NCI-H510A (cell line): ENCODE data around the gene PLPP3.

Source experiments
- DNase-seq: peaks from one replicate; lab custom pipeline; 2025; lab: John Stamatoyannopoulos, UW

The PLPP3 gene

DNA sequence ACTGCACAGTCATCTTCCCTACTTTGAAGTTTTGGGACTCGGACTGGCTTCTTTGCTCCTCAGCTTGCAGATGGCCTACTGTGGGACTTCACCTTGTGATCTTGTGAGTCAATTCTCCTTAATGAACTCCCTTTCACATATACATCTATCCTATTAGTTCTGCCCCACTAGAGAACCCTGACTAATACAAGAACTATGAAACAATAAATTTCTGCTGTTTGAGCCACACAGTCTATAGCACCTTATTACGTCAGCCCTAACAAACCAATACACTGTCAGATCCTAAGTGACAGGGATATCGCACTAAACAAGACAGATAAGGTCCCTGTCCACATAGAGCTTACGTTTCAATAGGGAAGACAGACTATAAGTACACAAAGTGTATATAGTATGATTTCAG is 120.1 kb downstream of the PLPP3 start:
- DNase-seq, result no peak

DNA sequence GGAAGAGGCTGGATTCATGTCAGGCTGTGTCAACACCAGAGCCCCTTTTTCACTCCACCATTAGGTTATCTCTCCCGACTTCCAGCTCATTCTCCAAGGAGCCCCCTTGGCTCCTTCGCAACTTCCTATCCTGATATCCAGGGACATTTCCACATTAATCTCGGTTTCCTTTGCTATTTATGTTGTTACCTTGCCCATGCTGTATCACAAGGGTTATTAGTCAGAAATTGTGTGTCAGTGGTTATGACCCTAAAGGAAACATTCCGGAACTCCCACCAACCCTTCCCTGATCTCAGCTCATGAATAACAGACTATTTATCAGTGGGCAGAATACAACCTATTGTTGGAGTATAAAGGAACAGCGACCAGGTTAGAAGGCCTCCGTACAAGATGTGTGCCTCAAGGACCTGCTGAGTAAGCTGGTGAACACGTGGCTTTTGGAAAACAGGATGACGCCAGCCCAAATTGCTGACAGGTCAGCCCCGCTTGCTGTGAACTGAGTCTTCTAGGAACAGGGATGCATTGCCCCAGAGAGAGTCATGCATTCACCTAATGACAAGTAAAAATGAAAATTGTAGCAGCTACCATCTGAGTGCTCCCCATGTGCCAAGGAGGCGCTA is 121.5 kb downstream of the PLPP3 start:
- DNase-seq, result no peak

DNA sequence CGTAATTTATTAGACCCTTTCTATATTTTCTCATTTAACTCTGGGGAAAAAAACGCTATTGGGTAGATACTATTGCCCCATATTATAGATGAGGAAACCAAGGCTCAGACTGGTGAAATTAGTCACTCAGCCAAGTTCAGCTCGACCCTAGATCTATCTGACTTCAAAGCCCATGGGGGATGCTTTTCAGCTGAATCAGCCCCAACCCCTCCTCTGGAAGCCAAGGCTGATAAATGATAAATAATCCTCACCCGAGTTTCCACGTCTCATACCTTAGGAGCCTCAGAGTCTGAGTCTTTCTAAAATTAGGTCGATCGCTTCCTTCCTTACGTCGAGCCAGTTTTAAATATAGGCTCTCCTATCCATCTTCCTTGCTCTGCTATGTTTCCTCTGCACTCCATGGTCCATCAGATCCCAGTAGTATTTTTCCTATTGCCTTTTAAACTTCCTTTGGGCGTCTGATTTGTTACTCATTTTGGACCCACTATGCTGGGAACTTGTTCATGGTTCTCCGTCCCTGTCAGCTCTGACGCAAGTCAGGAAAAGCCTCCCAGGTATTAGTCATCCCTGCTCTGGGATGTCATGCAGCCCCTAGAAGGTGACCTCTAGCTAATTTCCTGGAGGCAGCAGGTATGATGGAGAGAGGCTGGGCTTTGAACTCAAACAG is 122.8 kb downstream of the PLPP3 start:
- DNase-seq, result no peak

DNA sequence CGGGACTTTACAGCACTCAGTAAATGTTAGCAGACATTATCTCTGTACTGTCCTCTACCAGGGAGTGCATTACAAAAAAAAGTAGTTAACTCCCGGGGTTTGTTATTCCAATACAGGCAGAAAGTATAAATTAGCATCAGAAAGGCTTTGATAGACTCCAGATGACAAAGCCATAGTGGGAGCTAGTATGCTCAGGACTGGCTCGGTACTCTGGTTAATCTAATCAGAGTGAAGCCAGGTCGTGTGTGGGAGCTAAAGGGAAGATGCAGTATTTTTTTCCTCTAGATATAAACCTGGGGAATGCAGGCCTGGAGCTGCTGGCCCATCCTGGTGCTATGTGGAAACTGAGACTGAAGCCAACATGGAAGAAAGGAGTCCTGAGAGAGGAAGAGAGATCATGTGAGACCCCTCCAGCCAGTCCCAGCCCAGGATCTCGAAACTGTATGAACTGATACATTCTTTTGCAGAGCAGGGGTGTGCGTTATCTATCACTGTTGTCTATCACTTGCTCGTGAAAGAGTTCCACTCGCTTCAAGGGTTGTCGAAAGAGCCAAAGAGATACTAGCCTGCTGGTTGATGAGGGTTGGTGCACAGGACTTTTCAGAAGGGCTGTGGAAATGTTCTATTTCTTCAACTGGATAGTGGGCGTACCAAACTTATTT is 125.8 kb downstream of the PLPP3 start:
- DNase-seq, result no peak

DNA sequence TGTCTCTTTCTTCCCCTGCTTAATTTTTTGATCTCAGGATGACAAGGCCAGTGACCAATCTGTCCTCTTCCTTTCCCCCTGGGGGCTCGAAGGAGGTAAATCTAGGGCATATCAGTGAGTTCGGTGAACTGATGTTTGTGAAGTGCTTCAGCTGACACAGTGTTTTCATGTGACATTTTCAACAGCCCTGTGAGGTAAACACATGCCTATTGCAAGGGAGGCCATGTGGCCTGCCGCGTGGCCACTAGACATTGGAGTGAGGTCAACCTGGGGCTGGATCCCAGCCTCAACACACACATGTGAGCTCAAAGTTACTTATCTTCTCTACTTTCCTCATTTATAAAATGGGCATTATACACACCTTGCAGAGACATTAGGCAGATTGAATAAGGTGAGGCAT is 126.3 kb downstream of the PLPP3 start:
- DNase-seq, result no peak

DNA sequence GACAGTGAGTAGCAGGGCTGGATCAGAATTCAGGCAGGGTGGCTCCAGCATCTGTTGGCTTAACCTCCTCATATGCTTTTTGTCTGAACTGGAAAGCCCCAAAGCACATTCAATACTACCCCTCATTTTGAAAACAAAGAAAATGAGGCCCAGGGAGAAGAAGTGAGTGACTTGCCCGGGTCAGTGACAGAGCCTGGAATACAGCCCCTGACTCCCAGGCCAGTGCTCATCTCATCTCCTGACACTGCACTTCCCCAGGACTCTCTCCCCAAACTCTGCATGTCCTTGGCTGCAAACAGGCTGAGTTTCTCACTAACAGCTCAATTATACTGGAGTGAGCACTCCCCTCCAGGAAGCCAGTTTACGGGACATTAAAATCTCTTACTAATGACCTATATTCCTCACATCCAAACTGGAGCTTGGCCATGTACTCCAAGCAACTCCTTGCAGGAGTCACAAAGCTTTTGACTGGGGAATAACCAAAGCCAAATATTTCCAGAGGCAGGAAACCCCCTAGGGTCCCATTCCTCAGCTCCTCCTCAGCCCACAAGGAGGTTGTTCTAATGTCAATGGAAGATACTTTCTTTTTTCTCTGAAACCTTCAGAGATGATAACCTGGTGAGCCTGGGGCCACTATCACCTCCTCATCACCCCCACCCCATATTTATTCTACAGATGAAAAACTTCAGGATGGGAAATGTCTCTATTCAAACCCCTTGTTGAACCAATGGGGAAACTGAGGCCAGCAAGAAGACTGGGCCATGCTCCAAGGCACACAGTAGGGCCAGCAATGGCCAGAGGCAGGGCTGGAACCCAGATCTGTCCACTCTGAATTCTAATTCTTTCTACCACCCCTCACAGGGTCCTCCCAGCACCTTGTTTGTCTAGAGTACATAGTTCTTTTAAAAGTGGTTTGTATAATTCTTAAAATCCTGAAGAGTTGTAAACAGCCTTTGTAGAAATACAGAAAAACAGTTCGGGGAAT is 127.0 kb downstream of the PLPP3 start:
- DNase-seq, result no peak

DNA sequence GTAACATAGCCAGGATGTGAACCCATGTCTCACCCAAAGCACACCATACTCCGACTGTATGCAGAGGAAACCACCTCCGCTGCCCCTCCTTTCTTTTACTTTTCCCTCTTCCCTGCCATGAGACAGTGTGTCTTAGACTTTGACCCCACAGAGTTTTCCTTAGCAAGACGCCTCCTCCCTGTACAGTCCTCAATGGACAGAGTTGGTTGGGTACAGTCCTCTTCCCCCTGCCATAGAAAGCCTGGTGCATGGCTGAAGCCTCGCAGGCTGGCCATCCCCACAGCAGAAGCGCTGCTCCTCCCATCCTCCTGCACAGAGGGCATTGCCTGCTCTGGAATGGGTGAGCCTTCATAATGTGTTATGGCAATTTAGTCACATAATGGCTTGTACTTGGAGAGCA is 127.9 kb downstream of the PLPP3 start:
- DNase-seq, result no peak

DNA sequence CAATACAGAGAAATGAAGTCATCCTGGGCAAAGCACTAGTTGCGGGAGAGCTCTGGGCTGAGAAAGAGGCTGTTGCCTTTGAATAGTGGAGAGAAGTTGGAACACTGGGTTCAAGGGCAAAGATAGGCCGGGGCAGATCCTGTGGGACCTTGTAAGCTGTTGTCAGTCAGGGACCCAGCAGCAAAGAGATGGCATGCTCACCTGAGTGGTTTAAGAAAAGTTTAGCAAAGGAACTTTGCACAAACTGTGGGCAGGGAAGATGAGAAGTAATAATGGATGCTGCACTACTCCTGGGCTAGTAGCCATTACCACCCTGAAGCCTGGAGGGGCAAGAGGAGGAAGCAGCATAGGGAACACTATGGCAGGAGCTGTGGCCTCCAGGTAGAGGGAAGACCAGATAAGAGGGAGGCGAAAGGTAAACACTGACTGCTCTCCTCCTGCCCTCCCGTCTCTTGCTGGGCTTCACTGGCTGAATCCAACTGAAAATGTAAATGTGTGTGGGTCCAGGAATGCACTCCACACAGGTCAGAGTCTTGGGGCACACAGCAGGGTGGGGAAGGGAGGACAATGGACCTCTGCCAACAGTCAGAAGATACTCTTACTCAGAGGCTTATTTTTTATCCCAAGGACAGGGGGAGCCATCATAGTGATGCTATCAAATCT is 129.2 kb downstream of the PLPP3 start:
- DNase-seq, result no peak

DNA sequence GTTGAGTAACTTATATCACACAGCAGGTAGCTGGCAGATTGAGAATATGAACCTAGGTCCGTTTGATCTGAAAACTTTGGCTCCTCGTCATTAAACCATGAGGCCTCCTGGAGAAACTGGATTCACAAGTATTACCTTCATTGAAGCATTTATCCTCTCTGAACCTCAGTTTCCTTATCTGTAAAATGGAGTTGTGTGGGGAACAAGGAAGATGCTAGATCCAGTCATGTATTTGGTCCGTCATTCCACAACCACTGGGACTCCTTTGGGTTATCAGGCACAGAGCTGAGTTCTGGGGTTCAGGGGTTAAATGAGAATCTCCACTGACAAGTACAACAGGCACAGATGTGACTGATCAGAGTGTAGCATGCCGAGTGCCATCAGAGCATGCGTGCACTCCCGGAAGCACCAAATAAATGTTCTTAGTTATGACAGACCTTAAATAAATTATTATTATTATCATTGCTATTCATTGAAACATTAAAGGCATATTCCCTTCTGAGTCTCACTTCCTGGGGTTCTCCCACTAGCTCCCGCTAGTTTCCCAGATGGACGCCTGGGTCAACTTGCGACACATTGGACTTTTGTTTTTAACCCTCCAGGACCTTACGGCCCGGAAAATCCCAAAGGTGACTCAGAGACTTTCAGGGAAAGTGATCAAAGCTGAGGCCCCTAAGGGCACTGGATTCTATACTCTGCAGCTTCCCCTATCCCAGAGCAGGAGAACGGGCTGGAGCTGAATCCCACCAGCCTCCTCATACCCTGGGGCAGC is 130.6 kb downstream of the PLPP3 start:
- no peak for DNase-seq

DNA sequence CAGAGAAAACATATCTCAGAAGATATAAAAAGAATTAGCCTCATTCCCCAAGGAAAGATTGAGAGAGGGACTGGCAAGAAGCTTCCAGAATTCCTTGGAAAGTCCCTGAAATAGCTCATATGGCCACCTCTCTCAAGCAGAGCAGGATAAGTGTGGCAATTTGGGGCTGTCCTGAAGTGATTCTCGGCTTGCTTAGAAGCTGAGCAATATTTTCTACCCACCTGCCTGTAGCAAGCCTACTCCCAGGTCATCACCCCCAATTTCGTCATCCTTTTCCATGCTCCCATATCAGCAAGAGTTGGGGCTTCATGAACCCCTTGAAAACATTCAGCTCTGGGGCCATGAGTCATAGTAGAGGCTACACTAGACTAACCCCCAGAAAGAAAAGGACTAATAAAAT is 131.5 kb downstream of the PLPP3 start:
- DNase-seq, result no peak

DNA sequence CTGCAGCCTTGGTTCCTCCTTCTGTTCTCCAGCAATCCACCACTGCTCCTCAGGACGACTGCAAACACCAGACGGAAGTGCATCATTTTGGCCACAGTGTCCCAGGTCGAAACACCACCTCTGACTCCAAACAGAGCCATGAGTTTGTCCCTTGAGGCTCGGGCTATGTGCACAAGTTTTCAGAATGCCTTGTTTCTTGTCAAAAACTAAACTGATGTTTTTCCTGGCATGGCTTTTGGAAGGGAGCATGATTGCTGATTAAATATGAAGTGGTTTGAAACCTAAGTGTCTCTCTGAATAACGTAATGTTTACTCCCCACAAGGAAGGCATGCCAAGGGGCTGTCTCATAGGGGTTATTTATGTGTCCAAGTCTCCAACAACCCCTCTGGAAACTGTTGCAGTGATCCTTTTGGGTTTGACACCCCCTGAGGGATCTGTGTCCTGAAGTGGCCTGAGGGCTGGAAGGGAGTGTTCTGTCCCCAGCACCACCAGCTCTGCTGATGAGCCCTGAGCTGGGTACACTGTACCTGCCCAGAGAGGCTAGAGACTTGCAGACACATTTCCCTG is 132.7 kb downstream of the PLPP3 start:
- DNase-seq, result no peak

DNA sequence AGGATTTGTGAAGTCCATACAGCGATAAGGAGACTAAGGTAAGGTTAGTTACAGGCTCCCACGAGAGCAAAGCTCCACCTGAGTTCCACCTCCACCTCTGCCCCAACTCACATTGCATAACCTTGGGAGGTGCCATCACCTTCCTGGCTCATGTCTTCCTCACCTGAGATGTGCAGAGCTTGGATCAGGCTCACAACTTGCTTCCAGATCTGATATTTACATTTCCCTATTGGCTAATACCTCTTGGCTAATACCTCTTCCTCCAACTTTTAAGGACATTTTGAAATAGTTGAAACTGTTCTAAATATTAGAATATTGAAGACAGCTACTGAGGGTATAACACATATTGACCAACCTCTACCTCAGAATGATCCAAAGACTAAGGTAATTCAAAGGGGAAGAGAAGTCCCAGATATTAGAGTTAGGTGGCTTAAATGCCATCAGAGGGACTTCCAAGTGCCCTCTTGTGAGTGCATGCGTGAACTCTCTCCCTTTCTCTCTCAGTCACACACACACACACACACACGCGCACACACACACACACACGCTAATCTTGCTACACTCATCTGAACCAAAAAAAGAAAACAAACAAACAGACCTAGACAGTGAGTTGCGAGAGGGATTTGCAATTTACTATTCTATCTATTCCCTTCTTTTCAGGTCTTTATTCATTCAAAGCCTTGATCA is 134.3 kb downstream of the PLPP3 start:
- no peak for DNase-seq
